Motor neuron (in vitro differentiated cells): Measurements from ENCODE around the gene PTPRT. TPM values are rescaled to one million over a fixed set of nuclear protein-coding genes. Genes with fewer than 3 reads are reported as not detected.

Source experiments
- ATAC-seq, 8 experiments: fragments of 200-7000 bp; cut with Tn5 transposase; replicated peaks in 6 of 8; 2 replicates each; pipeline ENCODE4 v1.8.0; 2021; ENCODE audit warnings: mild to moderate bottlenecking in 8 of 8, moderate library complexity in 8 of 8
- H3K27ac ChIP-seq, 2 donors: fragments of 250-450 bp; sonication (Bioruptor Pico); 2 replicates each; pipeline ENCODE4 v1.9.0; 2021; ENCODE audit warnings: antibody characterized with exemption in 2 of 2, mild to moderate bottlenecking in 2 of 2, moderate library complexity in 1 of 2
- H3K4me1 ChIP-seq, 2 donors: fragments of 250-450 bp; sonication (Bioruptor Pico); replicated peaks in 1 of 2; 2 replicates each; pipeline ENCODE4 v1.6.1; 2021; ENCODE audit warnings: antibody characterized with exemption in 2 of 2, mild to moderate bottlenecking in 2 of 2, moderate library complexity in 1 of 2
- H3K4me3 ChIP-seq, 5 donors: fragments of 250-450 bp; sonication (Bioruptor Pico); 2 replicates each; pipeline ENCODE4 v1.9.0; 2021; ENCODE audit warnings: antibody characterized with exemption in 5 of 5, mild to moderate bottlenecking in 5 of 5, moderate library complexity in 4 of 5
- WGBS, 10 experiments: fragments of 450-650 bp; shearing (Covaris generic); methylation state at CpG; one replicate each; pipeline ENCODE4 v1.0.0; 2022; 5-methylcytosine and 5-hydroxymethylcytosine counted together
- in situ Hi-C, 9 experiments: fragments of 400-800 bp; cut with MboI; loops; one replicate each; pipeline ENCODE4 v1.15.0; 2021; ENCODE audit warnings: low sequenced_read_pairs in 9 of 9, low pct_unique_long_range_greater_than_20kb in 2 of 9; ENCODE audit not compliant: unreplicated experiment in 9 of 9
- total RNA-seq, 8 experiments: library from RNA; unstranded; fragments of 300-600 nt; gene quantifications; 2 replicates each; pipeline versions ENCODE4 v1.2.3 to v1.2.4, GENCODE V29; 2022

Gene PTPRT
- total RNA-seq, 8 experiments from 2014 or later = 0.05 to 1.0 (median 0.32) TPM; not detected in 1

GRCh38 chr20:42516692-42517091 is 673.0 kb downstream of the PTPRT start:
- Histone ChIP-seq H3K4me3 (no peak overlapping the region), H3K4me1 (no peaks in the 10 kb centered on the region), H3K27ac (no peak overlapping the region)
- ATAC-seq = no peak
- in situ Hi-C loops = no loop called here
- WGBS, 10 experiments = 0 to 80% (median 28%) methylated on average over 2 to 3 of the region's 3 CpGs; no CpG with 5 or more reads in 2 of the 10 experiments

- in situ Hi-C loops = no loop called here
- Histone ChIP-seq H3K27ac (no peak overlapping the region), H3K4me3 (no peak overlapping the region), H3K4me1 (peaks cover 0 to 7% of the 10 kb centered on the region in 2 donors)
- 0 to 60% (median 6%) methylated on average over 1 to 4 of the region's 4 CpGs for WGBS, 10 experiments
- ATAC-seq = peak in 6 of 8 experiments; percentile 24 to 97 (median 72)
Measured at GRCh38 chr20:42510686-42511085, 679.0 kb downstream of the PTPRT start.

GRCh38 chr20:42507874-42508273 is 681.8 kb downstream of the PTPRT start:
- ATAC-seq = no peak
- WGBS, 10 experiments = 0 to 100% (median 52%) methylated on average over 1 to 3 of the region's 3 CpGs; no CpG with 5 or more reads in 1 of the 10 experiments
- Histone ChIP-seq H3K4me1 (peaks cover 0 to 7% of the 10 kb centered on the region in 2 donors), H3K4me3 (no peak overlapping the region), H3K27ac (no peak overlapping the region)
- in situ Hi-C loops = no loop called here

GRCh38 chr20:42506397-42506796 is 683.3 kb downstream of the PTPRT start:
- Histone ChIP-seq H3K27ac (no peak overlapping the region), H3K4me1 (peaks cover 0 to 7% of the 10 kb centered on the region in 2 donors), H3K4me3 (no peak overlapping the region)
- no peak for ATAC-seq
- 0 to 59% (median 31%) methylated on average over 2 of the region's 2 CpGs; no CpG with 5 or more reads in 4 of the 10 experiments for WGBS, 10 experiments
- in situ Hi-C loops = no loop called here

- ATAC-seq = no peak
- Histone ChIP-seq H3K27ac (no peak overlapping the region), H3K4me3 (no peak overlapping the region), H3K4me1 (no peaks in the 10 kb centered on the region)
- in situ Hi-C loops = no loop called here
Measured at GRCh38 chr20:42502591-42502990, 687.1 kb downstream of the PTPRT start.

- WGBS, 10 experiments = 0 to 70% (median 38%) methylated on average over 2 to 5 of the region's 5 CpGs
- in situ Hi-C loops = no loop called here
- H3K4me3 ChIP-seq = no peak overlapping the region
- H3K4me1 ChIP-seq = peaks cover 0 to 3% of the 10 kb centered on the region in 2 donors
- ATAC-seq = peak in 4 of 8 experiments; percentile 36 to 68 (median 50)
- H3K27ac ChIP-seq = no peak overlapping the region
Measured at GRCh38 chr20:42496595-42496994, 693.1 kb downstream of the PTPRT start.

GRCh38 chr20:42494290-42494689 is 695.4 kb downstream of the PTPRT start:
- H3K4me3 ChIP-seq = no peak overlapping the region
- WGBS, 10 experiments = 0 to 70% (median 50%) methylated on average over 1 to 4 of the region's 4 CpGs; no CpG with 5 or more reads in 1 of the 10 experiments
- in situ Hi-C loops = no loop called here

GRCh38 chr20:42493001-42493400 is 696.7 kb downstream of the PTPRT start:
- Histone ChIP-seq H3K4me1 (peaks cover 0 to 3% of the 10 kb centered on the region in 2 donors), H3K4me3 (no peak overlapping the region), H3K27ac (no peak overlapping the region)
- in situ Hi-C loops = no loop called here
- no peak for ATAC-seq

More at GRCh38 chr20:42494290-42494689, 695.4 kb downstream of the PTPRT start:
- H3K27ac ChIP-seq = no peak overlapping the region
- H3K4me1 ChIP-seq = peaks cover 0 to 3% of the 10 kb centered on the region in 2 donors
- no peak for ATAC-seq

- Histone ChIP-seq H3K4me3 (no peak overlapping the region), H3K27ac (no peak overlapping the region), H3K4me1 (peaks cover 0 to 3% of the 10 kb centered on the region in 2 donors)
- in situ Hi-C loops = no loop called here
- ATAC-seq = no peak
- 0 to 73% (median 35%) methylated on average over 1 to 2 of the region's 2 CpGs for WGBS, 10 experiments
Measured at GRCh38 chr20:42492290-42492689, 697.4 kb downstream of the PTPRT start.

- 20 to 72% (median 37%) methylated on average over 1 to 2 of the region's 2 CpGs; no CpG with 5 or more reads in 2 of the 10 experiments for WGBS, 10 experiments
- no peak overlapping the region for H3K27ac ChIP-seq
Measured at GRCh38 chr20:42485556-42485955, 704.1 kb downstream of the PTPRT start.

GRCh38 chr20:42484790-42485375 is 704.8 kb downstream of the PTPRT start:
- no peaks in the 10 kb centered on the region for H3K4me1 ChIP-seq
- in situ Hi-C loops = no loop called here
- 26 to 73% (median 43%) methylated on average over 2 to 5 of the region's 5 CpGs for WGBS, 10 experiments
- H3K4me3 ChIP-seq = no peak overlapping the region
- no peak overlapping the region for H3K27ac ChIP-seq
- ATAC-seq = no peak

More at GRCh38 chr20:42485556-42485955, 704.1 kb downstream of the PTPRT start:
- no peak overlapping the region for H3K4me3 ChIP-seq
- no peaks in the 10 kb centered on the region for H3K4me1 ChIP-seq
- no peak for ATAC-seq
- in situ Hi-C loops = no loop called here

- Histone ChIP-seq H3K4me3 (no peak overlapping the region), H3K4me1 (no peaks in the 10 kb centered on the region), H3K27ac (no peak overlapping the region)
- 0 to 95% (median 57%) methylated on average over 1 to 3 of the region's 3 CpGs; no CpG with 5 or more reads in 2 of the 10 experiments for WGBS, 10 experiments
- ATAC-seq = no peak
- in situ Hi-C loops = no loop called here
Measured at GRCh38 chr20:42484335-42484734, 705.4 kb downstream of the PTPRT start.

- 0 to 100% (median 47%) methylated on average over 1 to 5 of the region's 6 CpGs for WGBS, 10 experiments
- Histone ChIP-seq H3K27ac (no peak overlapping the region), H3K4me3 (no peak overlapping the region), H3K4me1 (no peaks in the 10 kb centered on the region)
- in situ Hi-C loops = no loop called here
- ATAC-seq = peak in 3 of 8 experiments; percentile 20 to 71 (median 48)
Measured at GRCh38 chr20:42483730-42484303, 705.9 kb downstream of the PTPRT start.

GRCh38 chr20:42482808-42483207 is 706.9 kb downstream of the PTPRT start:
- WGBS, 10 experiments = 26 to 90% (median 53%) methylated on average over 1 to 3 of the region's 3 CpGs
- H3K4me1 ChIP-seq = no peaks in the 10 kb centered on the region

More at GRCh38 chr20:42482808-42483207, 706.9 kb downstream of the PTPRT start:
- Histone ChIP-seq H3K27ac (no peak overlapping the region), H3K4me3 (no peak overlapping the region)
- no peak for ATAC-seq
- in situ Hi-C loops = no loop called here
